GM08714 (cell line): Measurements from ENCODE around the gene CES4A.
"Not testable (repeated sequence)": the region's sequence is repeated elsewhere in the genome, so short reads cannot be mapped to it uniquely, and the experiment has no call there.

Experiments
- H3K4me3 ChIP-seq: fragments of 200-500 bp; sonication (Bioruptor generic); 2 replicates; pipeline ENCODE4 v1.5.1; 2014; ENCODE audit warnings: mild to moderate bottlenecking, low read length, inconsistent platforms
- ZNF274 ChIP-seq: IDR thresholded peaks from 2 replicates; pipeline ENCODE4 v1.6.1; 2012; ENCODE audit warnings: mild to moderate bottlenecking, low read depth, low read length

The CES4A gene

DNA sequence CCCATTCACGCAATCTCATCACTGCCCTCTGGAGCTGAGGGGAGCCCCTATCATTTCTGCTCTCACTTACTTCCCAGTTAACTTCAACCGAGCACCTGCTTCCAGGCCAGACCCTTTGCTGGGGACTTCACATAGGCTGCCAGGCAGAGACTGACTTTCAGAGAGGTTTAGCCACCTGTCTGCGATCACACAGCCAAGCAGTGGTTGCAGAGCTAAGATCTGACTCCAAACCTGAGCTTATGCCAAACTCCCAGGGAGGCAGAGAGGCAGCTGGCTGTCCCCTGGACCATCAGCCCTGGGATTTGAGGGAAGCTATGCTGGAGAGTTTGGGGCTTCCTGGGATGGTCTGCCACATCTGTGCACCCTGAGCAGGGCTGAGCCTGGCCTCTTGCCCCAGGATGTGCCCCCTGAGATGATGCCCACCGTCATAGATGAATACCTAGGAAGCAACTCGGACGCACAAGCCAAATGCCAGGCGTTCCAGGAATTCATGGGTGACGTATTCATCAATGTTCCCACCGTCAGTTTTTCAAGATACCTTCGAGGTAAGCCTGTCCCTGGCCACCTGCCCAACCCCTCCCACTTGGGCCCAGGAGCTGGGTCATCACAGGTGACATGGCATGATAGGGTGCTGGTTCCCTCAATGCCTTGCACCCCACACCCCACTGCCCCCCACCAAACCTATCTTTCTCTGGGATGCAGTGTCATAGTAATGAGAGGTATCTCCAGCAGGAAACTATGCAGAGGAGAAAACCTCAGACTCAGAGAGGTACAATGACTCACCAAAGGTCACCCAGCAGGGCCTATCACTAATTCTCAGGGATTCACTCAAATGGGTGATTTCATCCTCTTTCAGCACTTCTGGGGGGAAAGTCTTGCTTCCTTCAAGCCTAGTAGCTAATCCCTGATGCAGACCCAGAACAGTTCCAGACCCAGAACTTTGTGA, 17.3 kb upstream of the CES4A start:
- no peak for TF ChIP-seq ZNF274
- no peak overlapping the region for H3K4me3 ChIP-seq

DNA sequence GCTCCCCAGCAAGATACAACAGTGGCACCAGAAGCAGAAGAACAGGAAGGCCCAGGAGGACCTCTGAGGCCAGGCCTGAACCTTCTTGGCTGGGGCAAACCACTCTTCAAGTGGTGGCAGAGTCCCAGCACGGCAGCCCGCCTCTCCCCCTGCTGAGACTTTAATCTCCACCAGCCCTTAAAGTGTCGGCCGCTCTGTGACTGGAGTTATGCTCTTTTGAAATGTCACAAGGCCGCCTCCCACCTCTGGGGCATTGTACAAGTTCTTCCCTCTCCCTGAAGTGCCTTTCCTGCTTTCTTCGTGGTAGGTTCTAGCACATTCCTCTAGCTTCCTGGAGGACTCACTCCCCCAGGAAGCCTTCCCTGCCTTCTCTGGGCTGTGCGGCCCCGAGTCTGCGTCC, 15.4 kb upstream of the CES4A start:
- TF ChIP-seq ZNF274, result no peak
- H3K4me3 ChIP-seq, result no peak overlapping the region

DNA sequence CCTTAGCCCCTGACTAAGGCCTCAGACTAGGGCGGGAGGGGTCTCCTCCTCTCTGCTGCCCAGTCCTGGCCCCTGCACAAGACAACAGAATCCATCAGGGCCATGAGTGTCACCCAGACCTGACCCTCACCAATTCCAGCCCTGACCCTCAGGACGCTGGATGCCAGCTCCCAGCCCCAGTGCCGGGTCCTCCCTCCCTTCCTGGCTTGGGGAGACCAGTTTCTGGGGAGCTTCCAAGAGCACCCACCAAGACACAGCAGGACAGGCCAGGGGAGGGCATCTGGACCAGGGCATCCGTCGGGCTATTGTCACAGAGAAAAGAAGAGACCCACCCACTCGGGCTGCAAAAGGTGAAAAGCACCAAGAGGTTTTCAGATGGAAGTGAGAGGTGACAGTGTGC, 14.7 kb upstream of the CES4A start:
- no peak for TF ChIP-seq ZNF274

DNA sequence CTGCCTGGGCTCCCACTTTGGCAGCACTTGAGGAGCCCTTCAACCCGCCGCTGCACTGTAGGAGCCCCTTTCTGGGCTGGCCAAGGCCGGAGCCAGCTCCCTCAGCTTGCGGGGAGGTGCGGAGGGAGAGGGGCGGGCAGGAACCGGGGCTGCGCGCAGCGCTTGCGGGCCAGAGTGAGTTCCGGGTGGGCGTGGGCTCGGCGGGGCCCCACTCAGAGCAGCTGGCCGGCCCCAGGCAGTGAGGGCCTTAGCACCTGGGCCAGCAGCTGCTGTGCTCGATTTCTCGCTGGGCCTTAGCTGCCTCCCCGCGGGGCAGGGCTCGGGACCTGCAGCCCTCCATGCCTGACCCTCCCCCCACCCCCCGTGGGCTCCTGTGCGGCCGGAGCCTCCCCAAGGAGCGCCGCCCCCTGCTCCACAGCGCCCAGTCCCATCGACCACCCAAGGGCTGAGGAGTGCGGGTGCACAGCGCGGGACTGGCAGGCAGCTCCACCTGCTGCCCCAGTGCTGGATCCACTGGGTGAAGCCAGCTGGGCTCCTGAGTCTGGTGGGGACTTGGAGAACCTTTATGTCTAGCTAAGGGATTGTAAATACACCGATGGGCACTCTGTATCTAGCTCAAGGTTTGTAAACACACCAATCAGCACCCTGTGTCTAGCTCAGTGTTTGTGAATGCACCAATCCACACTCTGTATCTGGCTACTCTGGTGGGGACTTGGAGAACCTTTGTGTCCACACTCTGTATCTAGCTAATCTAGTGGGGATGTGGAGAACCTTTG, 14.0 kb upstream of the CES4A start:
- H3K4me3 ChIP-seq, result not testable (repeated sequence)

More for the DNA sequence above, 14.7 kb upstream of the CES4A start:
- H3K4me3 ChIP-seq, result no peak overlapping the region

DNA sequence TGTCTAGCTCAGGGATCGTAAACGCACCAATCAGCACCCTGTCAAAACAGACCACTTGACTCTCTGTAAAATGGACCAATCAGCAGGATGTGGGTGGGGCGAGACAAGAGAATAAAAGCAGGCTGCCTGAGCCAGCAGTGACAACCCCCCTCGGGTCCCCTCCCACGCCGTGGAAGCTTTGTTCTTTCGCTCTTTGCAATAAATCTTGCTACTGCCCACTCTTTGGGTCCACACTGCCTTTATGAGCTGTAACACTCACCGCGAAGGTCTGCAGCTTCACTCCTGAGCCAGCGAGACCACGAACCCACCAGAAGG, 13.5 kb upstream of the CES4A start:
- not testable (repeated sequence) for H3K4me3 ChIP-seq

GRCh38 chr16:66975302-66975893, 13.0 kb upstream of the CES4A start:
- no peak for TF ChIP-seq ZNF274
- no peak overlapping the region for H3K4me3 ChIP-seq

DNA sequence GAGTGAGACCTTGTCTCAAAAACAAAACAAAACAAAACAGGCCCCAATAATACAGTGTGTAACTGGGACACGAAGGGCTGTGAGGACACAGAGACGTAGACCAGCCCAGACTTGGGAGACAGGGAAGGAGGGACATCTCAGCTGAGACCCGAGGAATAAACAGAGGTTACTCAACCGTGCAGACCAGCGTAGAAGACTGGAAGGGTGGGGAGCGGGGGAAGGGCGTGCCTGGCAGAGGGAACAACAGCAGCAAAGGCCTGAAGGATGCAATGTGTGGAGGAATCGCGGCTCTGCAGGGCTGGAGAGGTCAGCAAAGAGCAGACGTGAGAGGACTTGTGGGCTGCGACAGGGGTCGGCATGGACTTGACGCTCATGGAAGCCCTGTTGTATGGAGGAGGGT, 11.6 kb upstream of the CES4A start:
- H3K4me3 ChIP-seq, result no peak overlapping the region
- TF ChIP-seq ZNF274, result no peak

DNA sequence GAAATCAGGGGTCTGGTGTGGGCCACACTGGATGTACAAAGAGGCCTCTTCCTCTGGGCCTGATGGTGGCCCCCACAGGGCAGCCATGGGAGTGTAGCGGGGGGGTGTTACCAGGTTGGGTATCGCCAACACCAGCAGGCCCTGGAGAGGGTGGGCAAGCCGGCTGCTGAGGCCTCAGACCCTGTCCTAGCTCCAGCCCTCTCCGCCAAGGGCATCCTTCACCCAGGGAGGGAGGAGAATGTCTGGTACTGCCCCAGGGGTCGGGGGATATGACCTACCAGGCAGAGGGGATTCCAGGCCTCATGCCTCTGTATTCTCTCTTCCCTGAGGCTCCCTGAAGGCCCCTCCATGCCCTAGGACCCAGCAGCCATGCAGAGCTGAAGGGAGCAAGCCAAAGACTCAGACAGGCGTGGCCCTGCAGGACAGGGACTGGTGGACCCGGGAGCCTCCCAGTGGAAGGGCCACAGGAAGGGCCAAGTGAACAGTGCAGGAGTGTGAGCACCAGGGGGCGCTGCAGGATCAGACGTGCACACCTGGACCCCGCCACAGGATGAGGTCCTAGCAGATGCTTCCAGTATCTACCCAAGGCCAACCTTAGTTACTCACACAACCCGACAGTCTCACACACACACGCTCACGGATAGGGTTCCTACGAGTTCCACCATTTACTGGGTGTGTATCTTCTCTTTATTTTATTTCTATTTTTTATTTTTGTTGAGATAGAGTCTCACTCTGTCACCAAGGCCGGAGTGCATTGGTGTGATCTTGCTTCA, 10.9 kb upstream of the CES4A start:
- TF ChIP-seq ZNF274, result no peak
- no peak overlapping the region for H3K4me3 ChIP-seq

DNA sequence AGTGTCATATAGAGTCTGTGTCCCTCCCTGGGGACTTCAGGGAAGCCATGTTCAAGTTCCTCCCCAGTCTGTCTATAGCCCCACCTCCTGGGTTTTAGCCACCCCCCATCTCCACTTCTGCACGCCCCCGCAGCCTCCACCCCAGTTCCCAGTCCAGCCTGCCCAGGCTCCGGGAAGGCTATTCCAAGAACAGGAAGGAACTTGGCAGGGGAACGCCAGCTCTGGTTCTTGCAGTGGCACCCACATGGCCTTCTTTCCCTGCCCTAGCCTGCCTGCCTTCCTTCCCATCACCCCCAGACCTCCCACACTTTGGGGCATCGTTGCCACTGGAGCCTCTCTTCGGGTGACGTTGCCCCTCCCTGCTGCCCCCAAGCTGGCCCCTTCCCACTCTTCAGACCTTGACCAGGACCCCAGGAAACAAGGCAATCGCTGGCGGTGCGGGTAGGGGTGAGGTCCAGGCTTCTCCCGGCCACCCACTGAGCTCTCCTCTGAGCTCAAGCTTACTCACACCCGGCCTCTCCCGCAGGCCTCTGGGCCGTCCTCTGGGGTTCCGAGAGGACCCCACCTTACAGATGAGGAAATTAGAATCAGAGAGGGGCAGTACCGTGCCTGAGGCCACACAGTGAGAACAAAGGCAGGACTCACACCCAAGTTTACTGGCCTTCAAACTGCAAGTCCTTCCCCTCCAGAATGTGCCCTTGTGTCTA, 9.2 kb upstream of the CES4A start:
- no peak overlapping the region for H3K4me3 ChIP-seq
- TF ChIP-seq ZNF274, result no peak

- no peak overlapping the region for H3K4me3 ChIP-seq
- no peak for TF ChIP-seq ZNF274
Measured at GRCh38 chr16:66983033-66983432, 5.4 kb upstream of the CES4A start.

- no peak overlapping the region for H3K4me3 ChIP-seq
- no peak for TF ChIP-seq ZNF274
Measured at GRCh38 chr16:66984892-66985311, 3.5 kb upstream of the CES4A start.

GRCh38 chr16:66986559-66986958, 1.8 kb upstream of the CES4A start:
- TF ChIP-seq ZNF274, result no peak
- no peak overlapping the region for H3K4me3 ChIP-seq

GRCh38 chr16:66991545-66992077, 3.2 kb downstream of the CES4A start:
- H3K4me3 ChIP-seq, result no peak overlapping the region
- no peak for TF ChIP-seq ZNF274

- not testable (repeated sequence) for H3K4me3 ChIP-seq
Measured at GRCh38 chr16:66993558-66993957, 5.2 kb downstream of the CES4A start.
